ENCODE measurements around the gene STK32C. TPM values are rescaled to one million over a fixed set of nuclear protein-coding genes. Genes with fewer than 3 reads are reported as not detected.

STK32C gene
- total RNA-seq, 1 donor from 2014 or later = 12.9 TPM

DNA sequence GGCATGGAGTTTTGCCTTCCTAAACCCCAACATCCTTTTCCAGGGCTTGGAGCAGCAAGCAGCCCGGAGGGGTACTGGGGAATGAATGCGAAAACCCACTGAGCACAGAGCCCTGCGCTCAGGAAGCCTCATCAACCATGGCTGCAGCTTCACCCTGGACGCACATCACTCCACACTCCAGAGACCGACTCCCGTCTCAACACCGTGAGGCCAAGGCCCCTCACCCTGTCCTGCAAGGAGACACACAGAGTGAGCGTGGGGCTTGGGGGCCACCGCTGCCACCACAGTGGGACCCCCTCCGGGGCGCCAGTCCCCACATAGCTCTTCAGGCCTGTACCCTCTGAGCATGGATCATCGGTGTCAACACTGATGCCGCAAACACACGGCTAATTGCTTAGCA is 79.1 kb downstream of the STK32C start:
- Mint-ChIP-seq H3K9me3 (no peaks in the 10 kb centered on the region), H3K27me3 (no peaks in the 10 kb centered on the region)
- DNase-seq (ENCODE audit: extremely low spot score, unreplicated experiment) = no peak

DNA sequence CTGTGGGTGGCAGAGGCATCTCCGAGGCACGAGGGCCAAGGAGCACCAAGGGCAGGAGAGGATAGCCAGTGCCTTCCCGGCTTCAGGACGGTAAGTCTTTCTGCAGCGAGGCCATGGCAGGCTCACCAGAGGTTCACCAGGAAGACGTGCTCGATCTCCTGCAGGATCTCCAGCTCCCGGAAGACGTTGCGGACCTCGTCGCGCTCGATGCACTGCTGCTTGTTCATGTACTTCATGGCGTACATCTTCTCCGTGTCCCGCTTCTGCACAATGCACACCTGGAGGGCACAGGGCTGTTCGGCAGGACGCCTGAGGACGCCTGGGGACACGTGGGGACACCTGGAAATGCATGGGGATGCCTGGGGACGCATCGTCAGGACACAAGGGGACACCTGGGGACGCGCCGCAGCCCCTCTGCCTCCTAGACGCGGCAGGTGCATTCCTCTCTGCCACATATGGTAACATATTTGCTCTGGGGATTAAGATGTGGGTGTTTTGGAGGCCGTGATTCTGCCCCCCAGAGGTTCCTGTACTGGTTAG is 79.8 kb downstream of the STK32C start:
- Mint-ChIP-seq H3K9me3 (no peaks in the 10 kb centered on the region), H3K4me1 (ENCODE audit: unreplicated experiment) (no peaks in the 10 kb centered on the region), H3K27me3 (no peaks in the 10 kb centered on the region), H3K4me3 (no peak overlapping the region), H3K27ac (no peak overlapping the region), H3K36me3 (no peaks in the 10 kb centered on the region)
- no peak for TF ChIP-seq CTCF (conservative IDR thresholded peaks at IDR 0.05)
- DNase-seq (ENCODE audit: extremely low spot score, unreplicated experiment) = no peak

More for the DNA sequence above, 79.1 kb downstream of the STK32C start:
- Mint-ChIP-seq H3K36me3 (no peaks in the 10 kb centered on the region), H3K4me1 (ENCODE audit: unreplicated experiment) (no peaks in the 10 kb centered on the region), H3K27ac (no peak overlapping the region), H3K4me3 (no peak overlapping the region)
- no peak for TF ChIP-seq CTCF (conservative IDR thresholded peaks at IDR 0.05)

- H3K27me3 Mint-ChIP-seq = no peaks in the 10 kb centered on the region
- H3K4me1 Mint-ChIP-seq (ENCODE audit: unreplicated experiment) = no peaks in the 10 kb centered on the region
- no peak overlapping the region for H3K27ac Mint-ChIP-seq
- H3K4me3 Mint-ChIP-seq = no peak overlapping the region
- TF ChIP-seq CTCF (conservative IDR thresholded peaks at IDR 0.05) = no peak
- no peak for DNase-seq (ENCODE audit: extremely low spot score, unreplicated experiment)
- no peaks in the 10 kb centered on the region for H3K36me3 Mint-ChIP-seq
- no peaks in the 10 kb centered on the region for H3K9me3 Mint-ChIP-seq
Measured at GRCh38 chr10:132226586-132227405, 81.0 kb downstream of the STK32C start.

GRCh38 chr10:132225849-132226205 is 81.9 kb downstream of the STK32C start:
- Mint-ChIP-seq H3K27ac (no peak overlapping the region), H3K9me3 (no peaks in the 10 kb centered on the region), H3K36me3 (no peaks in the 10 kb centered on the region), H3K27me3 (no peaks in the 10 kb centered on the region), H3K4me1 (ENCODE audit: unreplicated experiment) (no peaks in the 10 kb centered on the region), H3K4me3 (no peak overlapping the region)
- no peak for DNase-seq (ENCODE audit: extremely low spot score, unreplicated experiment)
- TF ChIP-seq CTCF (conservative IDR thresholded peaks at IDR 0.05) = no peak

GRCh38 chr10:132225073-132225848 is 82.5 kb downstream of the STK32C start:
- Mint-ChIP-seq H3K36me3 (no peaks in the 10 kb centered on the region), H3K27ac (no peak overlapping the region), H3K4me1 (ENCODE audit: unreplicated experiment) (no peaks in the 10 kb centered on the region), H3K9me3 (no peaks in the 10 kb centered on the region), H3K27me3 (no peaks in the 10 kb centered on the region), H3K4me3 (no peak overlapping the region)
- no peak for DNase-seq (ENCODE audit: extremely low spot score, unreplicated experiment)
- TF ChIP-seq CTCF (conservative IDR thresholded peaks at IDR 0.05) = no peak
